ENCODE results near the gene MARK3. TPM values are rescaled to one million over a fixed set of nuclear protein-coding genes. Genes with fewer than 3 reads are reported as not detected.
A peak's percentile ranks its signal among the peaks of the same experiment; 100 is the strongest.
"Not testable (repeated sequence)": the region's sequence is repeated elsewhere in the genome, so short reads cannot be mapped to it uniquely, and the experiment has no call there.

MARK3 gene
- total RNA-seq, 2 experiments from 2014 or later: 87.4 to 88.0 TPM

DNA sequence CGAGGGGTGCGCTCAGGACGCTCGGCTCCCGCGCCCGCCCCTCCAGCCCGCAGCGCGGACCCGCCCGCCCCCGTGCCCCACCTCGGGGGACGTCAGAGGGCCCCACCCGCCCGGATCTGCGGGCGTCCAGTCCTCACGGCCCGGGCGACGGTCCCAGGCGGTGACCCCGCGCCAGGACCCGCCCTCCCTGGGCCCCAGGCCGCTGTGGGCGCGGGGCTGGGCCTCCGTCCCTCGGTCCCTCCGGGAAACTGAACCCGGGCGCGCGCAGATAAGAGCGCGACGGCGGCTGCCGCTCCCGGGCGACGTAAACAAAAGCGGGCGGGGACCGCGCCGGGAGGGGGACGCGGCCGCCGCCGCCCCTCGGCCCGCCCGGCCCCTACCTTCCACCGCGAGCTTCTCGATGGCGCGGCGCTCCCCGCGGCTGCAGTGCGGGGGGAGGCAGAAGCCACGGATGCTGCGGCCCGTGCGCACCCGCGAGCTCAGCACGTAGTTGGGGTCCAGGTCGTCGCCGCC, 136.3 kb downstream of the MARK3 start:
- ATAC-seq (ENCODE audit: low read depth) (peak; percentile 20), DNase-seq (peak; percentile 59)
- POLR2A ChIA-PET: interaction anchor here (1.0 to 2.0 kb wide), 5 partner anchors 13 to 187 kb away, joined by 3 to 10 read pairs (median 4); partner anchors contain the start of genes BAG5 and EIF5
- Mint-ChIP-seq H3K4me3 (peak overlapping the region; percentile 22), H3K9me3 (no peaks in the 10 kb centered on the region), H3K27ac (no peak overlapping the region), H3K27me3 (peaks cover 18% of the 10 kb centered on the region), H3K4me1 (peaks cover 8% of the 10 kb centered on the region), H3K36me3 (no peaks in the 10 kb centered on the region)

DNA sequence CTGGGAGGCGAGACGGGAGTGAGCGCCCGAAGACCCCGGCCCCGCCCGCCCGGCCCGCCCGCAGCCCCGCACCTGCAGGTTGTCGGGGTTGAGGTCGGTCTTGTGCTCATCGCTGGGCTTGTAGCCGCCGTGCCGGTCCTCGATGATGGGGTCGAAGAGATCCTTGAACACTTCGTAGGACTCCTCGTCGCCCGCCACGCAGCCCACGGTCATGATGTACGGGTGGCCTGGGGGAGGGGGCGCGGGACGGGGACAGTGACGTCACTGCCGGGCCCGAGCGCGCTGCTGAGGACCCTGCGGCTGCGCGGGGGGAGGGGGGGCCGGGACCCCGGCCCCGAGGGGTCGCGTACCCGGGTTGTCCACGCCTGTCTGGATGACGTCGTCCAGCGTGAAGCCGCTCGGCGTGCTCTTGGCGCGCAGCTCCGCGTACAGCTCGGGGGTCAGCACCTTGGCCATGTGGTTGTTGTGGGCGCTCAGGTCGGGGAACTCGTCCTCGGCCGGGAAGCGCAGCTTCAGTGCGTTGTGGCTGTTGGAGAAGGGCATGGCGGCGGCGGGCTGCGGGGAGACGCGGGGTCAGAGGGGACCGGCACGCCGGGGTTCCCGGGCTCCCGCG, 136.8 kb downstream of the MARK3 start:
- no peaks in the 10 kb centered on the region for H3K9me3 Mint-ChIP-seq

DNA sequence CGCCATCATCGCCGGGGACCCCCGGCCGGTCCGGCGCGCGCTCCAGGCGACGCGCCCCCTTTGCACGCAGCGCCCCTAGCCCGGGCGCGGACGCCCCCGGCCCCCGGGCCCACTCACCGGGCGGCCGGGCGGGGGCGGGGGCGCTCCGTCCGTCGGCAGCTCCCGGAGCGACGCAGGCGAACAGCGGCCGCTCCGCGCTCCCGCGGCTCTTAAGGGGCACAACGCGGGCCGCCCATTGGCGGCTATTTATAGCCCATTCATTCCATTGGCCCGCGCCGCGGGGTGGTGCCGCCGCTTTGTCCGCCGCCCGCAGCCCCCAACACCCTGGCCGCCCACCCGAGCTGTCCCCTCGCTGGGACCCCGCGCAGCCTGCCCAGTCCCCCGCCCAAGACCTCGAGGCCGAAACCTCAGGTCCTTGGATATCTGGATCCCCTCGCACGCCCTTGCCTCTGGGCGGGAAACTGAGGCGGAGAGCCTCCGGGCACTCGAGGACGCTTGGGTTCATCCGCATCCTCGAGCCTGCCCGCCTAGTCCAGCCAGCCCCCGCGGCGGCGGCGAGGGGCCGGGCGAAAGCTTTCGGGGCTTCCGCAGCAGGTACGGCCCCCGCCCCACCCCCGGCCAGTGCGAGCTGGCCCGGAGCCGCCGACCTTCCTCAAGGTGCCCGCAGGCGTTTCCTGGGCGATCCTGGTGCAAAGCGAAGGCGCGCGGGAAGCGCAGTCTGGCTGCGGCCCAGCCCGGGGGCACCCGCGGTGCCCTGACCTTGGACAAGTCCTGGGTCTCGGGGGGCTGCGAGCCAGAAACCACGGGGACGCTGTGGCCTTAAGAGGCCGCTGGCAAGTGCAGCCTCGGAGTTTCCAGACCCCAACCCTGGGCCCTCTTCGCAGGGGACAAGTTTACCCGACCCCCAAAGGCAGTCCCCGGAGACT, 137.7 kb downstream of the MARK3 start, which contains the start of gene CKB:
CKB (minus strand) TSS at position 182 of the 926 bp plus-strand sequence. CDS start 337 bp downstream, outside the sequence.
- DNase-seq: no peak
- peaks cover 18% of the 10 kb centered on the region for H3K4me1 Mint-ChIP-seq
- no peaks in the 10 kb centered on the region for H3K9me3 Mint-ChIP-seq
- peaks cover 18% of the 10 kb centered on the region for H3K27me3 Mint-ChIP-seq
- H3K4me3 Mint-ChIP-seq: peak within 1 kb of the TSS; percentile 40
- ATAC-seq (ENCODE audit: low read depth): no peak
- POLR2A ChIA-PET: no interaction called here
- no peaks in the 10 kb centered on the region for H3K36me3 Mint-ChIP-seq
- no peak within 1 kb of the TSS for H3K27ac Mint-ChIP-seq

More for the DNA sequence above, 136.8 kb downstream of the MARK3 start:
- Mint-ChIP-seq H3K27ac (no peak overlapping the region), H3K36me3 (no peaks in the 10 kb centered on the region), H3K4me3 (peak overlapping the region; percentile 40), H3K4me1 (peaks cover 14% of the 10 kb centered on the region), H3K27me3 (peaks cover 18% of the 10 kb centered on the region)
- no peak for ATAC-seq (ENCODE audit: low read depth)
- no peak for DNase-seq
- POLR2A ChIA-PET: interaction anchor here (1.0 to 2.0 kb wide), 3 partner anchors 22 to 188 kb away, joined by 3 to 10 read pairs (median 3); partner anchors contain the start of genes BAG5 and EIF5

DNA sequence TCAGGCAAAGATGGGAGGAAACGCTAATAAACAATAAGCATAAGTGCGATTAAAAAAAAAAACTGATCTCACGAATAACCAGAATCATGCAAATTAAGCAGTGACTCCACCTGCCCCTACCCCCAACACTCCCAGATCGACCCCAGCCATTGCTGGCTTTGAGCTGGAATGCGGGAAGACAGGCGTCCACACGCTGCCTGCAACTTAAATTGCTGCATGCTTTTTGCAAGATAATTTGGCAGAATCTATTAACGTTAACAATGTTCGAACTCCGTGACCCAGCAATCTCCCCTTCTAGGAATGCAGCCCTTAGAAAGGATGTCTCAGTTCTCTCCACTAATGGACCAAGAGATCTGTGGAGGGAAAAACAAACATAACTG, 138.3 kb downstream of the MARK3 start:
- Mint-ChIP-seq H3K27ac (no peak overlapping the region), H3K36me3 (no peaks in the 10 kb centered on the region), H3K9me3 (no peaks in the 10 kb centered on the region), H3K4me1 (peaks cover 21% of the 10 kb centered on the region), H3K4me3 (no peak overlapping the region), H3K27me3 (peaks cover 18% of the 10 kb centered on the region)
- ATAC-seq (ENCODE audit: low read depth): no peak
- POLR2A ChIA-PET: no interaction called here
- no peak for DNase-seq

DNA sequence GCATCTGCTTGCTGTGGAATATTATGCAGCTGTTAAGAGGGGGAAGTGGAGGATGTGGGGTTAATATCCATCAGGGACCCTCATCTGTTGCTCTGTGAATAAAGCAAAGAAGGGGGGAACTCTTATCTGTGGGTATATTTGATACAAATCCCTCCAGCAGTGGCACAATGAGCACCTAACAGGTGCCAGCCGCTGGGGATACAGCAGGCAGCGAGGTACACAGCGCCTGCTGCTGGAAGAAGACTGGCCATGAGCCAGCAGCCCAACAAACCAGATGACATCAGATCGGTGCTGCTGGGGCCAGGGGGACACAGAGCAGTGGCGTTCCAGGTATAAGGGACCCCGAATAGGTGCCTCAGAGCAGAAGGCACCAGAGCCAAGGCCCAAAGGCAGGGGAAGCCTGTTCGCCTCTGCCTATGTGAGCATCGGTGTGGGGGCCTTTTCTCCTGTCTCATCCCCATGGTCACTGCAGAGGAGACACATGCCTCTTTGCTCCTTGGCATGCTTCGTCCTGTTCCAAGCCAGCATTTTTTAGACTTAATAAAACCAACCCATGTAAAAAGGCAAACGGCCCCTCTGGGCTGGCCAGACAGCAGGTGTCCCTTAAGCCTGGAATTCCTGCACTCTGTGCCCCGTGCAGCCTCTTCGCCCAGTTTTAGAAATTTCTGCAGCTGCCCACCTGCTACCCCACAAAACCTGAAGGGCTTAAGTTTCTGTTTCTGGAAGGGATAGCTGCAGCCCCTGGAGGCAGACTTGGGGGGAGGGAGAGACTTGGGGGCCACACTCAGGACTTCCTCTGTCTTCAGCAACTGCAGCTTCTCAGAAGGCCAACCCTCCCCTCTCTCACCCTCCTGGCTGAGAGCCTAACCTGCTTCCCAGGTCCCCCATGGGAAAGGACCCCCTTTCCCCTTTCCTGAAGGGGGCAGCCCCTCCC, 139.1 kb downstream of the MARK3 start:
- H3K27ac Mint-ChIP-seq: no peak overlapping the region
- peaks cover 18% of the 10 kb centered on the region for H3K4me1 Mint-ChIP-seq
- H3K27me3 Mint-ChIP-seq: peaks cover 18% of the 10 kb centered on the region
- H3K36me3 Mint-ChIP-seq: no peaks in the 10 kb centered on the region
- no peaks in the 10 kb centered on the region for H3K9me3 Mint-ChIP-seq
- DNase-seq: no peak
- ATAC-seq (ENCODE audit: low read depth): no peak
- POLR2A ChIA-PET: no interaction called here
- H3K4me3 Mint-ChIP-seq: no peak overlapping the region

DNA sequence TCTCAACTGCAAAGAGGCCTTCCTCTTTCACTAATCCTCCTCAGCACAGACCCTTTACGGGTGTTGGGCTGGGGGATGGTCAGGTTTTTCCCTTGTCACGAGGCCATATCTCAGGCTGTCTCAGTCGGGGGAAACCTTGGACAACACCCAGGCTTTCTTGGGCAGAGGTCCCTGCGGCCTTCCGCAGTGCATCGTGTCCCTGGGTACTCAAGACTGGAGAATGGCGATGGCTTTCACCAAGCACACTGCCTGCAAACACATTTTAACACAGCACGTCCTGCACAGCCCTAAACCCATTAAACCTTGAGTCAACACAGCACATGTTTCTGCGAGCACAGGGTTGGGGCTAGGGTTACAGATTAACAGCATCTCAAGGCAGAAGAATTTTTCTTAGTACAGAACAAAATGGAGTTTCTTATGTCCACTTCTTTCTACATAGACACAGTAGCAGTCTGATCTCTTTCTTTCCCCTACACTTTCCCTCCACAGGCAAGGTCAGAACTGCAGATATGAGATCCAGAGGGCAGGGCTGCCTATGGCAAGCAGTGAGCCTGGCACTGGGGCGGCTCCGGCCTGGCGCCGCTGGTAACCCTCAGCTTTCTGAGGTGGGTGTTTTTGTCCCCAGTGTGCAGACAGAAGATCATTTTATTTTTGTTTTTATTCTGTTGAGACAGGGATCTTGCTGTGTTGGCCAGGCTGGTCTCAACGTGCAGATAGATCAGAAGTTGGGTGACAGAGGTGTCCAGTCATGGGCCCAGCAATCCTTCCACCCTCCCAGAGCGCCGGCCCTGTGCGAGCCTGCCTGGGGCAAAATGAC, 140.4 kb downstream of the MARK3 start:
- H3K9me3 Mint-ChIP-seq; H3K27ac Mint-ChIP-seq; DNase-seq; POLR2A ChIA-PET; ATAC-seq (ENCODE audit: low read depth); H3K36me3 Mint-ChIP-seq; H3K4me3 Mint-ChIP-seq: not testable (repeated sequence)
- Mint-ChIP-seq H3K27me3 (peaks cover 18% of the 10 kb centered on the region), H3K4me1 (peaks cover 24% of the 10 kb centered on the region)

DNA sequence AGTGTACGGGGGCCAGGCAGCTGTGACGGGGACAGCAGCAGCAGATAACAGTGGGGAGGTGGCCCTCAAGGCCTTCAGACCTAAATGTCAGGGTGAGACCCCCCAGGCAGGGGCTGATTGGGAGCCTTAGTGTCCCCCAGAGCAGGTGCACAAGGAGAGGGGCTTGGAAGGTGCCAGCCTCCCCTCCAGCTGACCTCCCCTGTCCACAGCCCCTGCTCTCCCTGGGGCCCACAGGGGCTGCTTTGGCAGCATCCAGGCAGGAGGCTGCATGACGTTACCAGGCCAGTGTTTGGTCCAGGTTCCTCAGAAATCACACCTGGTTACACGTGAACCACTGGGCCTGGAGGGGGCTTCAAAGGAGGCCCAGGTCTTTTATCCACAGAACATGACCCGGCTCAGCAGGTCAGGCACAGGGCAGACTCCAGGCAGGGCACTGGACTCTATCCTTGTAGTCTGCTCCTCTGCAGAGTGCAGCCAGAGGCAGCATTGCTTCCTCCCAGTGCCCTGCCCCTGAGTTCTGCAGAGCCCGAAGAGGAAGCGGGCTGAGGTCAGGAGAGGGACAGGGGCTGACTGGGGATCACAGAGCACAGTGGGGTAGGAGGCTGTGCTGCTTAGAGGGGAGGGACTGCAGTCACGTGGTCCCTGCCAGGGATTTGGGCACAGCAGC, 141.2 kb downstream of the MARK3 start:
- no peak for DNase-seq
- Mint-ChIP-seq H3K9me3 (no peaks in the 10 kb centered on the region), H3K4me3 (no peak overlapping the region), H3K4me1 (peaks cover 27% of the 10 kb centered on the region), H3K27ac (no peak overlapping the region), H3K36me3 (peaks cover 2% of the 10 kb centered on the region), H3K27me3 (peaks cover 18% of the 10 kb centered on the region)
- POLR2A ChIA-PET: interaction anchor here (0.6 kb wide), 1 partner anchor 33 kb away, joined by 3 read pairs; no protein-coding TSS in a partner anchor
- no peak for ATAC-seq (ENCODE audit: low read depth)

DNA sequence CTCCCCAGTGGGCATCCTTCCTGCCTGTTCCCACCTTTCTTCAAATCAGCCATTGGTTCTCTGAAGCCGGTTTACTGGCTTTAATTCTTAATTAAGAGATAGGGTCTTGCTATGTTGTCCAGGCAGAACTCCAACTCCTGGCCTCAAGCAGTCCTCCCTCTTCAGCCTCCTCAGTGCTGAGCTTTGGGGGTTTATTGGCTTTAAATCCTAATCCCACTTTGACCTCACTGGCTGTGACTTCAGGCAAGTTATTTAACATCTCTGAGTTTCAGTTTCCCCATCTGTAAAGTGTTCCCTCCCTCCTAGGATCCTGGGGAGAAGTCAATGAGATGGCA, 141.7 kb downstream of the MARK3 start:
- Mint-ChIP-seq H3K27me3 (peaks cover 18% of the 10 kb centered on the region), H3K9me3 (no peaks in the 10 kb centered on the region), H3K4me3 (peak overlapping the region; percentile 5), H3K4me1 (peaks cover 27% of the 10 kb centered on the region), H3K27ac (peak overlapping the region; percentile 52), H3K36me3 (peaks cover 2% of the 10 kb centered on the region)
- DNase-seq (no peak), ATAC-seq (ENCODE audit: low read depth) (no peak)
- POLR2A ChIA-PET: interaction anchor here (0.6 kb wide), 1 partner anchor 33 kb away, joined by 3 read pairs; no protein-coding TSS in a partner anchor

DNA sequence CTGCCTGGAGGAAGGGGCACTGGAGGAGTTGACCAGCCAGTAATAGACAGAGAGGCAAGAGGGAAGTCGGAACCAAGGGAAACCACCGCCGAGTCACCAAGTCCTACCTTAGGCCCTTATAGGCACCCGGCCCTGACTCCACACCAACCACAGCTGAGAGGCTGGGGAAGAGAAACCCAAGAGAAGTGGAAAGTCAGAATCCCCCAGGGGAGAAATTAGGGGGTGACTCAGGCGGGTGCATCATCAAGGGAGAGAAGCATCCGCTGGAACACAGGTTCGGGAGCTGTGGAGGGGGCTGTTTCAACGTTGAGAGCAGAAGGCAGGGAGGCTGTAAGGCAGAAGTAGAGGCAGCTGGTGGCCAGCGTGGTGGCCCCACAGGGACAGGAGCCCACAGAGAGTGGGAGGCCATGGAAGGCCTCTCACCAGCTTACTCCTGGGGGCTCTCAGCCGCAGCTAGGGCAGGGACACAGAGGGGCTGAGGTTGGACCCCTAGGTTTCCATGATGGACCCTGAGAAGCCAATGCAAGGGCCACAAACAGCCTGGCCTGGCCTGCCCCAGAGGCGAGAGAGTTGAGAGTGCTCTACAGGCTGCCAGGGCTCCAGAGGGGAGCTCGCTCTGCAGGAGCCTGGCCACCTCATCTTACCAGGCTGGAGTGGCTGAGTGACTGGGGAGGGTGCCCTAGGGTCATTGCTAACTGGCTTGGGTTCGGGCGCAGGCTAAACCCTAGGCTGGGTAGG, 142.4 kb downstream of the MARK3 start:
- ATAC-seq (ENCODE audit: low read depth): no peak
- no peak for DNase-seq
- POLR2A ChIA-PET: no interaction called here
- Mint-ChIP-seq H3K36me3 (peaks cover 2% of the 10 kb centered on the region), H3K4me3 (peak overlapping the region; percentile 5), H3K27me3 (peaks cover 18% of the 10 kb centered on the region), H3K27ac (peak overlapping the region; percentile 52), H3K9me3 (no peaks in the 10 kb centered on the region), H3K4me1 (peaks cover 27% of the 10 kb centered on the region)

DNA sequence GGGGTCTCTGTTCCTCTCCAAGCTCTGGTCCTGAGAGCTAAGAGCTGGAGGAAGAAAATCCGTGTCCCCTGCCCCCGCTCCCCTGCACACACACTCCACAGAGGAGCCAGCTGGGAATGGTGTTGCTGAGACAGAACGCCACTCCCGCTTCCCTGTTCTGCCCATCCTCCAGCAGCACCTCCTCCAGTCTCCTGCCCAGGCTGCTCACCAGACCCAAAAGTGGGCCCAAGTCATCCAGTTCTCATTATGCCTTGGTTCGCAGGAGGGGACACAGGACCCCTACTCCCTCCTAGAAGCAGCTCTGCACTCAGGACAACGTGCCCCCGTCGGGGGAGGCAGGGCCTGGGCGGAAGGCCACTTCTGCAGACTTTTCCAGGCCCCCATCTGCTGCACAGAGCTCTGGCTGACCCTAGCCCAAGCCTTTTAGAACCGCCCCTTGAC, 143.0 kb downstream of the MARK3 start:
- Mint-ChIP-seq H3K4me3 (peak overlapping the region; percentile 98), H3K36me3 (peaks cover 2% of the 10 kb centered on the region), H3K27me3 (peaks cover 18% of the 10 kb centered on the region), H3K27ac (peak overlapping the region; percentile 94), H3K9me3 (no peaks in the 10 kb centered on the region), H3K4me1 (peaks cover 27% of the 10 kb centered on the region)
- POLR2A ChIA-PET: interaction anchor here (1.0 to 1.5 kb wide), 2 partner anchors 9 to 12 kb away, joined by 3 to 12 read pairs; no protein-coding TSS in a partner anchor
- DNase-seq (no peak), ATAC-seq (ENCODE audit: low read depth) (no peak)
